Stomach (tissue), 4 donors: ENCODE data around the gene PTPRK.

ENCODE experiments used
- POLR2A ChIP-seq, 4 donors: fragments of 450-650 bp; IDR thresholded peaks; one replicate each; pipeline ENCODE4 v1.6.1; 2016; ENCODE audit warnings: antibody characterized with exemption in 4 of 4, control low read depth in 2 of 4, mild to moderate bottlenecking in 1 of 4, moderate library complexity in 1 of 4
- POLR2AphosphoS5 ChIP-seq, 3 donors: sonication (generic); formaldehyde crosslinking; IDR thresholded peaks; one replicate each; pipeline ENCODE4 v1.6.1; 2016; ENCODE audit warnings: antibody characterized with exemption in 3 of 3
- TF ChIP-seq, protein P1 (sequence below), 7 experiments: fragments of 450-650 bp in 4 of 7; fragments of 200-600 bp in 3 of 7; sonication (generic) in 3 of 7; IDR thresholded peaks; one replicate each; pipeline ENCODE4 v1.5.1; 2016 to 2019; ENCODE audit warnings: antibody characterized with exemption in 7 of 7, control low read depth in 2 of 7, mild to moderate bottlenecking in 1 of 7

GRCh38 chr6:128500749-128501600 is 19.4 kb downstream of the PTPRK start:
- TF ChIP-seq, protein P1, sequence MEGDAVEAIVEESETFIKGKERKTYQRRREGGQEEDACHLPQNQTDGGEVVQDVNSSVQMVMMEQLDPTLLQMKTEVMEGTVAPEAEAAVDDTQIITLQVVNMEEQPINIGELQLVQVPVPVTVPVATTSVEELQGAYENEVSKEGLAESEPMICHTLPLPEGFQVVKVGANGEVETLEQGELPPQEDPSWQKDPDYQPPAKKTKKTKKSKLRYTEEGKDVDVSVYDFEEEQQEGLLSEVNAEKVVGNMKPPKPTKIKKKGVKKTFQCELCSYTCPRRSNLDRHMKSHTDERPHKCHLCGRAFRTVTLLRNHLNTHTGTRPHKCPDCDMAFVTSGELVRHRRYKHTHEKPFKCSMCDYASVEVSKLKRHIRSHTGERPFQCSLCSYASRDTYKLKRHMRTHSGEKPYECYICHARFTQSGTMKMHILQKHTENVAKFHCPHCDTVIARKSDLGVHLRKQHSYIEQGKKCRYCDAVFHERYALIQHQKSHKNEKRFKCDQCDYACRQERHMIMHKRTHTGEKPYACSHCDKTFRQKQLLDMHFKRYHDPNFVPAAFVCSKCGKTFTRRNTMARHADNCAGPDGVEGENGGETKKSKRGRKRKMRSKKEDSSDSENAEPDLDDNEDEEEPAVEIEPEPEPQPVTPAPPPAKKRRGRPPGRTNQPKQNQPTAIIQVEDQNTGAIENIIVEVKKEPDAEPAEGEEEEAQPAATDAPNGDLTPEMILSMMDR (IDR thresholded peaks at IDR 0.05) = no peak
- TF ChIP-seq POLR2A (IDR thresholded peaks at IDR 0.05) = no peak
- TF ChIP-seq POLR2AphosphoS5 (IDR thresholded peaks at IDR 0.05) = no peak
